Measurements from ENCODE around the gene ANKS1B. TPM values are rescaled to one million over a fixed set of nuclear protein-coding genes. Genes with fewer than 3 reads are reported as not detected.
A peak's percentile ranks its signal among the peaks of the same experiment; 100 is the strongest.

Gene ANKS1B
- total RNA-seq (2022), result 17.7 and 18.8 TPM in 2 replicates
- percentile 56 among the genes with signal in this experiment for Bru-seq, nascent RNA
- percentile 50 among the genes with signal in this experiment for BruChase-seq, experiment 1, labeled RNA remaining after a 6-hour chase
- BruChase-seq, experiment 2, labeled RNA remaining after a 2-hour chase, result percentile 54 among the genes with signal in this experiment
- long read RNA-seq, partial matches to known transcripts, result 1 of 2 reads
- long read RNA-seq, other reads (novel, unspliced or antisense), result 1 of 2 reads

GRCh38 chr12:99984271-99985128 lies at the start of gene ANKS1B:
TSS of gene ANKS1B (minus strand) at chr12:99984936. CDS start at chr12:99984237, 699 bp downstream.
- H3K4me1 Mint-ChIP-seq (ENCODE audit: insufficient read depth, unreplicated experiment), result peaks cover 20% of the 10 kb centered on the region
- H3K27me3 Mint-ChIP-seq (ENCODE audit: insufficient read depth, unreplicated experiment), result no peaks in the 10 kb centered on the region
- BruUV-seq (replicated peaks), result no TSS peak
- ChIA-PET POLR2A (interaction anchor here (0.5 to 3.0 kb wide), 5 partner anchors 21 to 285 kb away, joined by 3 to 15 read pairs (median 4); no protein-coding TSS in a partner anchor), CTCF (interaction anchor here (1.3 kb wide), 1 partner anchor 71 kb away, joined by 4 read pairs; no protein-coding TSS in a partner anchor)
- peak; percentile 79 for DNase-seq (ENCODE audit: unreplicated experiment)
- no peaks in the 10 kb centered on the region for H3K36me3 Mint-ChIP-seq (ENCODE audit: insufficient read depth, unreplicated experiment)
- no peaks in the 10 kb centered on the region for H3K9me3 Mint-ChIP-seq (ENCODE audit: unreplicated experiment)
- TF ChIP-seq, protein P1, sequence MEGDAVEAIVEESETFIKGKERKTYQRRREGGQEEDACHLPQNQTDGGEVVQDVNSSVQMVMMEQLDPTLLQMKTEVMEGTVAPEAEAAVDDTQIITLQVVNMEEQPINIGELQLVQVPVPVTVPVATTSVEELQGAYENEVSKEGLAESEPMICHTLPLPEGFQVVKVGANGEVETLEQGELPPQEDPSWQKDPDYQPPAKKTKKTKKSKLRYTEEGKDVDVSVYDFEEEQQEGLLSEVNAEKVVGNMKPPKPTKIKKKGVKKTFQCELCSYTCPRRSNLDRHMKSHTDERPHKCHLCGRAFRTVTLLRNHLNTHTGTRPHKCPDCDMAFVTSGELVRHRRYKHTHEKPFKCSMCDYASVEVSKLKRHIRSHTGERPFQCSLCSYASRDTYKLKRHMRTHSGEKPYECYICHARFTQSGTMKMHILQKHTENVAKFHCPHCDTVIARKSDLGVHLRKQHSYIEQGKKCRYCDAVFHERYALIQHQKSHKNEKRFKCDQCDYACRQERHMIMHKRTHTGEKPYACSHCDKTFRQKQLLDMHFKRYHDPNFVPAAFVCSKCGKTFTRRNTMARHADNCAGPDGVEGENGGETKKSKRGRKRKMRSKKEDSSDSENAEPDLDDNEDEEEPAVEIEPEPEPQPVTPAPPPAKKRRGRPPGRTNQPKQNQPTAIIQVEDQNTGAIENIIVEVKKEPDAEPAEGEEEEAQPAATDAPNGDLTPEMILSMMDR (IDR thresholded peaks at IDR 0.05; ENCODE audit: unreplicated experiment), result no peak
- intact Hi-C loops (cut with micrococcal nuclease), result loop anchor here (2.0 to 5.0 kb wide), 2 partner anchors 72 to 156 kb away; no protein-coding TSS in a partner anchor
- peak within 1 kb of the TSS; percentile 89 for H3K4me3 Mint-ChIP-seq (ENCODE audit: unreplicated experiment)
- H3K27ac Mint-ChIP-seq (ENCODE audit: low read depth, unreplicated experiment), result peak within 1 kb of the TSS; percentile 16

- no peaks in the 10 kb centered on the region for H3K9me3 Mint-ChIP-seq (ENCODE audit: unreplicated experiment)
- ChIA-PET CTCF (interaction anchor here (1.2 kb wide), 1 partner anchor 22 kb away, joined by 3 read pairs; no protein-coding TSS in a partner anchor), POLR2A (interaction anchor here (1.2 kb wide), 1 partner anchor 16 kb away, joined by 3 read pairs; no protein-coding TSS in a partner anchor)
- no peaks in the 10 kb centered on the region for H3K27me3 Mint-ChIP-seq (ENCODE audit: insufficient read depth, unreplicated experiment)
- DNase-seq (ENCODE audit: unreplicated experiment), result no peak
- H3K4me3 Mint-ChIP-seq (ENCODE audit: unreplicated experiment), result no peak overlapping the region
- TF ChIP-seq, protein P1 (IDR thresholded peaks at IDR 0.05; ENCODE audit: unreplicated experiment), result no peak
- intact Hi-C loops (cut with micrococcal nuclease), result no loop called here
- no peak overlapping the region for H3K27ac Mint-ChIP-seq (ENCODE audit: low read depth, unreplicated experiment)
- H3K4me1 Mint-ChIP-seq (ENCODE audit: insufficient read depth, unreplicated experiment), result no peaks in the 10 kb centered on the region
- BruUV-seq (replicated peaks), result no TSS peak
- peaks cover 8% of the 10 kb centered on the region for H3K36me3 Mint-ChIP-seq (ENCODE audit: insufficient read depth, unreplicated experiment)
Observed at GRCh38 chr12:100031836-100032235, 47.1 kb upstream of the ANKS1B start.

DNA sequence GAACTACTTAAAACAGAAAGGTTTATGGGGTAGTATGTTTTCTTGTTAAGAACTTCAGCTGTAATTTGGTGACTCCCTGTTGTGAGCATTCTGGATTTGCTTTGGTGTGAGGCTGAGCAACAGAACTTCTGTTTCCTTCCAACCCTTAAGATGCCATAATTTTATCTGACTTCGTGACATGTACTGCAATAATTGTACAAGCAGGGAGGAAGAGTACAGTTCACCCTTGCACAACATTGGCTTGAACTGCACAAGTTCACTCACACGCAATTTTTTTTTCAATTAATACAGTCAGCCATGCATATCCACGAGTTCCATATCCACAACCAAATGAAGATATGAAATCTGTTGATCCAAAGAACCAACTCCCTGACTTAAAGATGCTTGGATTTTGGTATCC lies 42.9 kb upstream of the ANKS1B start:
- POLR2A ChIA-PET, result no interaction called here
- intact Hi-C loops (cut with micrococcal nuclease), result no loop called here
- no peak for DNase-seq (ENCODE audit: unreplicated experiment)
- Mint-ChIP-seq H3K9me3 (ENCODE audit: unreplicated experiment) (no peaks in the 10 kb centered on the region), H3K4me1 (ENCODE audit: insufficient read depth, unreplicated experiment) (no peaks in the 10 kb centered on the region), H3K27me3 (ENCODE audit: insufficient read depth, unreplicated experiment) (no peaks in the 10 kb centered on the region), H3K27ac (ENCODE audit: low read depth, unreplicated experiment) (no peak overlapping the region), H3K4me3 (ENCODE audit: unreplicated experiment) (no peak overlapping the region), H3K36me3 (ENCODE audit: insufficient read depth, unreplicated experiment) (peaks cover 2% of the 10 kb centered on the region)
- no TSS peak for BruUV-seq (replicated peaks)
- TF ChIP-seq, protein P1 (IDR thresholded peaks at IDR 0.05; ENCODE audit: unreplicated experiment), result no peak
- CTCF ChIA-PET, result interaction anchor here (0.6 to 0.8 kb wide), 2 partner anchors 47 to 89 kb away, joined by 3 to 4 read pairs; no protein-coding TSS in a partner anchor

GRCh38 chr12:100026241-100026640 lies 41.5 kb upstream of the ANKS1B start:
- BruUV-seq (replicated peaks), result no TSS peak
- H3K9me3 Mint-ChIP-seq (ENCODE audit: unreplicated experiment), result peaks cover 8% of the 10 kb centered on the region
- no peaks in the 10 kb centered on the region for H3K27me3 Mint-ChIP-seq (ENCODE audit: insufficient read depth, unreplicated experiment)
- no peak overlapping the region for H3K4me3 Mint-ChIP-seq (ENCODE audit: unreplicated experiment)
- no peaks in the 10 kb centered on the region for H3K36me3 Mint-ChIP-seq (ENCODE audit: insufficient read depth, unreplicated experiment)
- TF ChIP-seq, protein P1 (IDR thresholded peaks at IDR 0.05; ENCODE audit: unreplicated experiment), result no peak
- POLR2A ChIA-PET, result no interaction called here
- intact Hi-C loops (cut with micrococcal nuclease), result no loop called here
- H3K27ac Mint-ChIP-seq (ENCODE audit: low read depth, unreplicated experiment), result no peak overlapping the region
- no peak for DNase-seq (ENCODE audit: unreplicated experiment)
- CTCF ChIA-PET, result no interaction called here
- no peaks in the 10 kb centered on the region for H3K4me1 Mint-ChIP-seq (ENCODE audit: insufficient read depth, unreplicated experiment)

Data from MCF 10A (cell line).